ENCODE results near the gene CCNY.

- TF ChIP-seq, protein P1, sequence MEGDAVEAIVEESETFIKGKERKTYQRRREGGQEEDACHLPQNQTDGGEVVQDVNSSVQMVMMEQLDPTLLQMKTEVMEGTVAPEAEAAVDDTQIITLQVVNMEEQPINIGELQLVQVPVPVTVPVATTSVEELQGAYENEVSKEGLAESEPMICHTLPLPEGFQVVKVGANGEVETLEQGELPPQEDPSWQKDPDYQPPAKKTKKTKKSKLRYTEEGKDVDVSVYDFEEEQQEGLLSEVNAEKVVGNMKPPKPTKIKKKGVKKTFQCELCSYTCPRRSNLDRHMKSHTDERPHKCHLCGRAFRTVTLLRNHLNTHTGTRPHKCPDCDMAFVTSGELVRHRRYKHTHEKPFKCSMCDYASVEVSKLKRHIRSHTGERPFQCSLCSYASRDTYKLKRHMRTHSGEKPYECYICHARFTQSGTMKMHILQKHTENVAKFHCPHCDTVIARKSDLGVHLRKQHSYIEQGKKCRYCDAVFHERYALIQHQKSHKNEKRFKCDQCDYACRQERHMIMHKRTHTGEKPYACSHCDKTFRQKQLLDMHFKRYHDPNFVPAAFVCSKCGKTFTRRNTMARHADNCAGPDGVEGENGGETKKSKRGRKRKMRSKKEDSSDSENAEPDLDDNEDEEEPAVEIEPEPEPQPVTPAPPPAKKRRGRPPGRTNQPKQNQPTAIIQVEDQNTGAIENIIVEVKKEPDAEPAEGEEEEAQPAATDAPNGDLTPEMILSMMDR (IDR thresholded peaks at IDR 0.05), result no peak
- no peak for TF ChIP-seq GABPB1 (CRISPR knock-in tag; IDR thresholded peaks at IDR 0.05)
- TF ChIP-seq, protein P2, sequence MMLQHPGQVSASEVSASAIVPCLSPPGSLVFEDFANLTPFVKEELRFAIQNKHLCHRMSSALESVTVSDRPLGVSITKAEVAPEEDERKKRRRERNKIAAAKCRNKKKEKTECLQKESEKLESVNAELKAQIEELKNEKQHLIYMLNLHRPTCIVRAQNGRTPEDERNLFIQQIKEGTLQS (CRISPR knock-in tag; conservative IDR thresholded peaks at IDR 0.05), result no peak
These were observed 242.3 kb downstream of the CCNY start for GRCh38 chr10:35578618-35578956.

Measured in WTC11 (cell line).